ENCODE measurements around the gene DOCK3. TPM values are rescaled to one million over a fixed set of nuclear protein-coding genes. Genes with fewer than 3 reads are reported as not detected.

The DOCK3 gene
- total and polyA plus RNA-seq, 2 of the 4 experiments (the other 2 are of a cell fraction) = under 0.01 to 0.12 TPM

DNA sequence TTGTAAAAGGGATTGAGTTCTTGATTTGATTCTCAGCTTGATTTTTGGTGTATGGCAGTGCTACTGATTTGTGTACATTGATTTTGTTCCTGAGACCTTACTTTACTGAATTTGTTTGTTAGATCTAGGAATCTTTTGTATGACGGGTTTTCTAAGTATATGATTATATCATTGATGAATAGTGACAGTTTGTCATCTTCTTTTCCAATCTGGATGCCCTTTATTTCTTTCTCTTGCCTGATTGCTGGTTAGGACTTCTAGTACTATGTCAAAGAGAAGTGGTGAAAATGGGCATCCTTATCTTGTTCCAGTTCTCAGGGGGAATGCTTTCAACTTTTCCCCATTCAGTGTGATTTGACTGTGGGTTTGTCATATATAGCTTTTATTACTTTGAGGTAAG, 103.0 kb downstream of the DOCK3 start:
- no peak overlapping the region for H3K4me2 ChIP-seq (ENCODE audit: low read depth, low read length)
- H4K91ac ChIP-seq (ENCODE audit: insufficient read depth, low read depth, low read length) = no peak overlapping the region
- H3K9me3 ChIP-seq (ENCODE audit: control insufficient read depth, insufficient read depth, low read length) = no peaks in the 10 kb centered on the region
- ChIA-PET CTCF (no interaction called here), POLR2A (ENCODE audit: unreplicated experiment) (no interaction called here)
- H3K4me3 ChIP-seq (ENCODE audit: insufficient read depth, low read depth, low read length) = no peak overlapping the region
- no peak overlapping the region for H3K56ac ChIP-seq (ENCODE audit: extremely low read depth, insufficient read depth, low read length)
- no peak overlapping the region for H3K23ac ChIP-seq (ENCODE audit: low read depth, low read length)
- H3K9ac ChIP-seq (ENCODE audit: low read depth, low read length) = no peak overlapping the region
- TF ChIP-seq MXI1 (IDR thresholded peaks at IDR 0.05; ENCODE audit: borderline replicate concordance, low read depth, low read length) (no peak), MAZ (IDR thresholded peaks at IDR 0.05; ENCODE audit: borderline replicate concordance, low read depth, low read length) (no peak), RFX5 (IDR thresholded peaks at IDR 0.05; ENCODE audit: low read depth, low read length) (no peak), CTCF (conservative IDR thresholded peaks at IDR 0.05; ENCODE audit: low read depth, low read length) (no peak), RCOR1 (IDR thresholded peaks at IDR 0.05; ENCODE audit: insufficient replicate concordance, low read length) (no peak), POLR2A (IDR thresholded peaks at IDR 0.05; ENCODE audit: low read depth, low read length) (no peak), CEBPB (IDR thresholded peaks at IDR 0.05; ENCODE audit: low read depth, low read length) (no peak), USF2 (IDR thresholded peaks at IDR 0.05; ENCODE audit: low read depth, low read length) (no peak), SMC3 (IDR thresholded peaks at IDR 0.05; ENCODE audit: low read depth, low read length) (no peak), RAD21 (IDR thresholded peaks at IDR 0.05; ENCODE audit: low read length) (no peak), BHLHE40 (IDR thresholded peaks at IDR 0.05; ENCODE audit: low read depth, low read length) (no peak), FOS (IDR thresholded peaks at IDR 0.05; ENCODE audit: low read depth, low read length) (no peak), ELK1 (IDR thresholded peaks at IDR 0.05; ENCODE audit: borderline replicate concordance, low read depth, low read length) (no peak)
- no peak overlapping the region for H2BK5ac ChIP-seq (ENCODE audit: low read depth, low read length, poor library complexity, severe bottlenecking)
- no peak overlapping the region for H4K5ac ChIP-seq (ENCODE audit: low read depth, low read length)
- H2BK15ac ChIP-seq (ENCODE audit: low read depth, low read length) = no peak overlapping the region
- no peaks in the 10 kb centered on the region for H3K9me1 ChIP-seq (ENCODE audit: insufficient read depth, low read length)
- no peak overlapping the region for H3K18ac ChIP-seq (ENCODE audit: low read depth, low read length)
- no peak for ATAC-seq (ENCODE audit: low read depth)
- no peak for DNase-seq
- H3K27me3 ChIP-seq (ENCODE audit: control insufficient read depth, insufficient read depth, low read length) = no peaks in the 10 kb centered on the region
- H2AFZ ChIP-seq (replicated peaks; ENCODE audit: low read length, poor library complexity) = no peak overlapping the region
- dilution Hi-C loops (cut with HindIII; ENCODE audit: low sequenced_read_pairs, unreplicated experiment) (no loop called here), intact Hi-C loops (cut with micrococcal nuclease) (no loop called here), in situ Hi-C loops (cut with MboI; ENCODE audit: low sequenced_read_pairs) (no loop called here)
- no peak overlapping the region for H2BK120ac ChIP-seq (ENCODE audit: low read depth, low read length)
- no peaks in the 10 kb centered on the region for H3K4me1 ChIP-seq (ENCODE audit: control insufficient read depth, insufficient read depth, low read length)
- H3K27ac ChIP-seq (ENCODE audit: insufficient read depth, low read length) = no peak overlapping the region
- H4K20me1 ChIP-seq (ENCODE audit: insufficient read depth, low read length) = no peaks in the 10 kb centered on the region
- H2BK20ac ChIP-seq (ENCODE audit: low read depth, low read length) = no peak overlapping the region
- no CpG with 5 or more reads among the region's 1 CpG for WGBS, 2 experiments (ENCODE audit: extremely low coverage in 2 of 2, insufficient read length in 1 of 2)
- H4K8ac ChIP-seq (ENCODE audit: low read depth in 2 of 2, low read length in 2 of 2) = no peak overlapping the region
- H2AK9ac ChIP-seq (replicated peaks; ENCODE audit: low read depth, low read length, poor library complexity) = no peak overlapping the region
- no peak overlapping the region for H3K14ac ChIP-seq (replicated peaks; ENCODE audit: low read depth, low read length)
- H3K79me1 ChIP-seq (ENCODE audit: low read depth in 1 of 2, low read length in 2 of 2) = no peaks in the 10 kb centered on the region
- no peak overlapping the region for H3K4ac ChIP-seq (ENCODE audit: low read depth, low read length)
- no peak overlapping the region for H2AK5ac ChIP-seq (ENCODE audit: low read depth, low read length)
- no TSS peak for BruUV-seq (replicated peaks)
- H3K36me3 ChIP-seq (ENCODE audit: control insufficient read depth, insufficient read depth, low read length) = no peaks in the 10 kb centered on the region

Measured in IMR-90 (cell line).